Central memory CD4-positive, alpha-beta T cell (primary cell): ENCODE measurements around the gene PCMT1.
"Not testable (repeated sequence)": the region's sequence is repeated elsewhere in the genome, so short reads cannot be mapped to it uniquely, and the experiment has no call there.

ENCODE experiments used
- DNase-seq: peaks from one replicate; pipeline ENCODE4 v3.0.0; 2022

The PCMT1 gene

GRCh38 chr6:149751239-149751638 lies 1.7 kb downstream of the PCMT1 start:
- no peak for DNase-seq

- not testable (repeated sequence) for DNase-seq
These were observed 2.4 kb downstream of the PCMT1 start for GRCh38 chr6:149751920-149752319.

DNA sequence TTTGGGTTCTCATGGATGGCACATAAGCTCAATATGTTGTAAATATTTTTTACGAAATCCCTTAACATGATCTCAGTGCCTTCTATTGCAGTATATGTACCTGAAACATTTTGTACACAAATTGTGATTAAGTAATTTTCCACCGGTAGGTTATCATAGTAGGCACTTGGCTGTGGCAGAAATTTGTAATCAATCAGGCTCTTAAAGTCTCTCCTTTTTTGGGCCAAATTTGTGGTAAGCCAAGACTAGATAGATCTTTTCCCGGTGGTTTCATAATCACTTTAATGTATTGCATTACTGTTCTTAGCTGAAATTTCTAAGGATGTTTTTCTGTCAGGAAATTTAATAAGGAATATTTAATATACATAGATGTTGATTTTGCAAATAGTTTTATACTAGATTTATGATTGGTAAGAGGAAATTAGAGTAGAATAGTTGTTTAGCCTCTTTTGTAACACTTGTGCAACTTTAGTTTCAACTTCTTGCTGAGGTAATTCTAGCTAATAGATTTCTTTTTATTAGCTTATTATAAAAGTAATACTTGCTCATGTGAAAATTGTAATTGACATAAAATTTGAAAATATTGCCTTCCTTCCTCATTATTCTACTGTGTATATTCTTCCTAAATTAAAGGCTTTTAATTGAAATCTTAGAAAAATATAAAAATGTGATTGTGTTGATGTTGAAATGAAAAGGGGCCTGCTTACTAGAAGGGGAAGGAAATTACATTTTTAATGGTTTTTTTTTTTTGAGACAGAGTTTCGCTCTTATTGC lies 3.2 kb downstream of the PCMT1 start:
- no peak for DNase-seq

GRCh38 chr6:149753374-149753637 lies 3.8 kb downstream of the PCMT1 start:
- DNase-seq: not testable (repeated sequence)

GRCh38 chr6:149754548-149754947 lies 5.0 kb downstream of the PCMT1 start:
- no peak for DNase-seq

DNA sequence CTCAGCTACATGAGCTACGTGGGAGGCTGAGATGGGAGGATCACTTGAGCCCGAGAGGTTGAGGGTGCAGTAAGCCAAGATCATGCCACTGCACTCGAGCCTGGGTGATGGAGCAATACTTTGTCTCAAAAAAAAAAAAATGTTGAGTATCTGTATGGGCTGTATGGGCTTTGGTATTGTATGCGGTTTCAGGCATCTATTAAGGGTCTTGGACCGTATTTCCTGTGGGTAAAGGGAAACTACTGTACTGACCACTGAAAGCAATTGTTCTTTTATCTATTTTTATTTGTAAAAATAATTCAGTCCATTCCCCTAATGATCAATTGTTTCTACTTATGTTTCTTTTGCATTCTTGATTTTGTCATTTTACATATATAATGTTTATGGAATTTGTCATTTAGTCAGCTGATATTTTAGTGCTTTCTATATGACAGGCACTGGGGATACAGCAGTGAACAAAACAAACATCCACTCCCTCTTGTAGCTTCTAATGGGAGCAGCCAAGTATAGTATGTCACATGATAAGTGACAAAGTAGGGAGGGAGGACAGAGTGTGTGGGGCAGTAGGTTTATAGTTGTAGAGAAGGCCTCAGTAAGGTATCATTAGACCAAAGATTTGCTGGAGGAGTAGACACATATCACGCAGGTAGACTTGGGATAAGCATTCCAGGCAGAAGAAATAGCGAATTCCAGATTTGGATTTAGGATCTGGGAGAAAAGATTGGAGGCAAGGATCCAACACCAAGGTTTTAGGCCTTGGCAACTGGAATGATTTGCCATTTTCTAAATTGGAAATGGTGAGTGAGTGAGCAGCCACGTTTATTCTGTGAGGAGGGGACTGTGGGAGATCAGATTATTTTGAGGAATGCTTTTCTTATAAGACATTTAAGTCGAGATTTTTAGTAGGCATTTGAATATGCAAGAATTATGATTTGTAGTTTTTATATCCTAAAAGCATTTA lies 6.0 kb downstream of the PCMT1 start:
- DNase-seq: no peak

- DNase-seq: no peak
These were observed 6.7 kb downstream of the PCMT1 start for GRCh38 chr6:149756261-149756636.

DNA sequence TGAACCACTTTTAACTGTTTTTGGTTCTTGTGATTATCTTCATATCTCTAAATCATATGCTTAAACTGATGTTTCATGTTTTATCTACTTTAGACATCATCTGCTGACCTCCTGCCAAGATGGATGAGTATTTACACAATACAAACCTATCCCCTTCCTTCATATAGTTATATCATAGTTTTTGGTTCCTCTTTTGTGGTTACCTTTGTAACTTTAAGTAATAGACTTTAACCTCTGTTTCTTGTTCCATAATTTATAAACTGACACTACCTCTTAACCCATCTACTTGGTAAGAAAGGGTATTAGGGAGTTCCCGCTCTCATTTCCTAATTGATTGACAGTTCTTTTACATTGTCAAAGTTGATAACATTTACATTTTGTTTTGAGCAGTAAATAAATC lies 11.9 kb downstream of the PCMT1 start:
- no peak for DNase-seq

DNA sequence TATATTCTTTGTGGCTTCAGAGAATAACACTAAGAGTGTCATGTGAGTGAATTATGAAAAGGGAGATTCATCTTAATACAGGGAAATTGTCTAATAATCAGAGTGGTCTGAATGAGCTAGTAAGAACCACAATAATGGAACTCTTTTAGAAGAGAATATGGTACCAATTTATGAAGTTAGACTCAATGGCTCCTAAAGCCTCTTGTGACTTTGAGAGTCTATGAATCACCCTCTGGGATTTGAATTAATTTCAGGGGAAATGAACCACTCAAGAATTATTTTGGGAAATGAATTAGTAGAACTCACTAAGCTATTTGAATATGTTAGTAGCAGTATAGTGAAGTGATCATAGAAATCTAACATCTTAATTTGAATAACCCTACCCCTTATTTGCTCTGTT lies 14.3 kb downstream of the PCMT1 start:
- DNase-seq: no peak

GRCh38 chr6:149766156-149766769 lies 16.7 kb downstream of the PCMT1 start:
- no peak for DNase-seq

DNA sequence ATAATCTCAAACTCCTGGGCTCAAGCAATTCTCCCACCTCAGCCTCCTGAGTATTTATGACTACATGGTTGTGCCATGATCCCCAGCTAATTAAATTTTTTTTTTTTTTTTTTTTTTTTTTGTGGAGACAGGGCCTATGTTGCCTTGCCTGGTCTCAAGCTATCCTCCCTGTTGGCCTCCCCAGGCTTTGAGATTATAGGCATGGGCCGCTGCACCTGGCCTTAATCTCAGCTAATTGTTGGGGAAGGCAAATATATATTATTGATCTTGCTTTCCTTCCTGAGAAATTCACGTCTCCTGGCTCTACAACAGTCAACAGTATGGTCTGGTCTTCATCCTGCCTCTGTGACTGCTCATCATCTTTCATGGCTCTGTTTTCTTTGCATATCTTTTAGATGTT lies 20.1 kb downstream of the PCMT1 start:
- no peak for DNase-seq

DNA sequence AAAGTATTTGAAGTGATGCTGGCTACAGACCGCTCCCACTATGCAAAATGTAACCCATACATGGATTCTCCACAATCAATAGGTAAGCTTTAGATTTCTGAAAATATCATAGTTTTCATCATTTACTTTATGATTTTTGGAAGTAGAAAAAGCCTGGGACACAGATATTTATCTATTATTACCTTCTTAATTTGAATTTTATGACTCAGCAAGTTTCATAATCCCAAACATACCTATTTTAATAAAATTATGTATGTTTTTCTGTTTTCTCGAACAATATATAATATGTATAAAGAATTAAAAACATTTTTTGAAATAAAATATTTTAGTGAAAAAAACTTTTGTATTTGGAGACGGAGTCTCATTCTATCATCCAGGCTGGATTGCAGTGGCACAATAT lies 21.6 kb downstream of the PCMT1 start:
- DNase-seq: no peak

DNA sequence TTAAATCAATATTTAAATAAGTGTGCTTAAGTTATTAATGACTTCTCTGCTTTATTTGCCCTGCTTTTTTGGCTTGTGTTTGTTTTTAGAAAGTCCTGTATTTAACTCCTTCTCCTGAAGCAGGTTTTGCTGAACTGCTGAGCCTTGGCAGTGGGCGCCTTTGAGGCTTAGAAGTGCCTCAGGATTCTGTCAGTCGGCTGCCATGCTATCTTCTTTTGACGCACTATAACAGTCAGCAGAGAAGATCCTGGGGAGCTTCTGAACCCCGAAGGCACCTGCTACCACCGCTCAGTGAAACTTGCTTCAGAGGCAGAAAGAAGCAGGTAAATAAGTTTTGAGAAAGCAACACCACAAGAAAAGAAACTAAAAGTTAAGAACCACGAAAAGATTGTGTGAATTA lies 22.4 kb downstream of the PCMT1 start:
- no peak for DNase-seq

GRCh38 chr6:149777624-149778023 lies 28.1 kb downstream of the PCMT1 start:
- DNase-seq: no peak

DNA sequence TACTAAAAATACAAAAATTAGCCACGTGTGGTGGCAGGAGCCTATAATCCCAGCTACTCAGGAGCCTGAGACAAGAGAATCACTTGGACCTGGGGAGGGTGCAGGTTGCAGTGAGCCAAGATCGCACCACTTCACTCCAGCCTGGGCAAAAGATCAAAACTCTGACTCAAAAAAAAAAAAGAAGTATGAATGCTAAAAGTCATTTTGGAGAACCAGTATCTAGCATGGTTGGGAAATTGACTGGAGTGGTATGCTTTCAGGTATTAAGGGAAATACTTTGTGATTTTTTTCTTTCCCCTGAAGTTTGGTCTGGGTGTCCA lies 30.1 kb downstream of the PCMT1 start:
- no peak for DNase-seq

DNA sequence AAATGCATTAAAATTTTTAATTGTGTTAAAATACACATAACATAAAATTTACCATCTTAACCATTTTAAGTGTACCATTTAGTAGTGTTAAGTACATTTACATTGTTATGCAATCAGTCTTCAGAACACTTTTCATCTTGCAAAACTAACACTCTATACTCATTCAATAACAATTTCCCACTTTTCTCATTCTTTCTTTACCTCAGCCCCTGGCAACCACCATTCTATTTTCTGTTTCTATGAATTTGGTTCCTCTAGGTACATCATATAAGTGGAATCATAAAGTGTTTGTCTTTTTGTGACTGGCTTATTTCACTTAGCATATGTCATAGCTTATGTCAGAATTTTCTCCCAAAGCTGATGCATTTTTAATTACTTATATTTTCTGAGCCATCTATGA lies 32.2 kb downstream of the PCMT1 start:
- no peak for DNase-seq

DNA sequence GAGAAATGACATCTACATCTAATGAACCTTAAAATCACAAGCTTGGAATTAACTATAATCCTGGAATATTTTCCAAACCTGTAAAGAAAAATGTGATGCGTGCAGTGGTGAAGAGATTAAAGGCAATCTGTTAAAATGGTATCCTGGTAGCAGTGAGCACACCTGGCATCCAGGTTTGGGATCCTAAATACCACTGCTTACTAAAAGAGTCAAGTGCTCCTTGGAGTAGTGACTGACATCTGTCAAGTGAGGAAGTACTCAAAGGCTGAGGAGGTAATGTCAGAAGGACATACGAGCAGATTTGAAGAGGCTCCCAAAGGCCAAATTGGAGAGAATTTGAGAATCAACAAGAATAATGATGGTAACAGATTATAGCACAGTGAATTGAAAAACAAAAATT lies 32.8 kb downstream of the PCMT1 start:
- no peak for DNase-seq

- DNase-seq: no peak
These were observed 34.0 kb downstream of the PCMT1 start for GRCh38 chr6:149783551-149783950.

- DNase-seq: no peak
These were observed 56.6 kb downstream of the PCMT1 start for GRCh38 chr6:149806127-149806526.

- DNase-seq: no peak
These were observed 60.3 kb downstream of the PCMT1 start for GRCh38 chr6:149809798-149810197.

DNA sequence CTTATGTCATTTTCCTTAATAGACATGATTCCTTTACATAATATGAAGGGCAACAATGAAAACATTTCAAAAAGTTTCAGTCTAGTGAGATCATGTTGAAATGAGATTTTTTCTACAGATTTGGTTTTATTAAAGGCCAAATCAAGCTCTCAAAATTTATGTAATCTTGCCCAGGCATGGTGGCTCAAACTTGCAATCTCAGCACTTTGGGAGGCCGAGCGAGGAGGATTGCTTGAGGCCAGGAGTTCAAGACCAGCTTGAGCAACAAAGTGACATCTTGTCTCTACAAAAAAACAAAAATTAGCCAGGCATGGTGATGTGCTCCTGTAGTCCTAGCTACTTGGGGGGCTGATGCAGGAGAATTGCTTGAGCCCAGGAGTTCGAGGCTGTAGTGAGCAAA lies 63.8 kb downstream of the PCMT1 start:
- DNase-seq: no peak

GRCh38 chr6:149815788-149816187 lies 66.2 kb downstream of the PCMT1 start:
- DNase-seq: no peak

GRCh38 chr6:149820506-149820905 lies 71.0 kb downstream of the PCMT1 start:
- DNase-seq: no peak

GRCh38 chr6:149821492-149821891 lies 72.0 kb downstream of the PCMT1 start:
- no peak for DNase-seq
